Esophagus squamous epithelium (tissue), 5 donors: Measurements from ENCODE around the gene SNAPC4. TPM values are rescaled to one million over a fixed set of nuclear protein-coding genes. Genes with fewer than 3 reads are reported as not detected.

Experiments
- DNase-seq: peaks from one replicate; lab custom pipeline; 2025; lab: John Stamatoyannopoulos, UW
- H3K27ac ChIP-seq, 4 donors: fragments of 200-600 bp; sonication (generic); one replicate each; pipeline ENCODE4 v1.5.1; 2016 to 2019; ENCODE audit warnings: mild to moderate bottlenecking in 1 of 4
- H3K27me3 ChIP-seq, 4 donors: fragments of 200-600 bp; sonication (generic); 1 replicate in 3 of 4; 2 replicates in 1 of 4; pipeline versions ENCODE4 v1.5.1 to v1.6.0; 2017 to 2021; ENCODE audit warnings: antibody characterized with exemption in 1 of 4
- H3K36me3 ChIP-seq, 3 donors: fragments of 200-600 bp; sonication (generic); one replicate each; pipeline ENCODE4 v1.5.1; 2016 to 2019
- H3K4me1 ChIP-seq, 3 donors: fragments of 200-600 bp; sonication (generic); one replicate each; pipeline ENCODE4 v1.5.1; 2017 to 2019
- H3K4me3 ChIP-seq, 4 donors: fragments of 200-600 bp; sonication (generic); 1 replicate in 3 of 4; 2 replicates in 1 of 4; pipeline ENCODE4 v1.5.1; 2016 to 2019; ENCODE audit warnings: mild to moderate bottlenecking in 2 of 4, moderate library complexity in 1 of 4
- H3K9me3 ChIP-seq, 3 donors: fragments of 200-600 bp; sonication (generic); one replicate each; pipeline ENCODE4 v1.5.1; 2016 to 2019
- POLR2A ChIP-seq, 4 donors: fragments of 450-650 bp; IDR thresholded peaks; one replicate each; pipeline ENCODE4 v1.6.1; 2017; ENCODE audit warnings: antibody characterized with exemption in 4 of 4, mild to moderate bottlenecking in 4 of 4, moderate library complexity in 3 of 4
- WGBS, 2 donors: methylation state at CpG; one replicate each; pipeline ENCODE4 v1.1.5; 2018; 5-methylcytosine and 5-hydroxymethylcytosine counted together
- intact Hi-C: fragments of 100-400 bp; cut with DNase I; formaldehyde crosslinking; loops from one replicate; pipeline ENCODE4 v1.15.0; 2022
- total RNA-seq, 4 donors: library from RNA; depleted of rRNA; stranded (reverse); fragments of >200 nt; gene quantifications; one replicate each; pipeline ENCODE4 v1.1.0, GENCODE V29; 2016
- TF ChIP-seq, protein P1 (sequence below), 6 experiments: fragments of 450-650 bp in 4 of 6; fragments of 200-600 bp in 2 of 6; sonication (generic) in 2 of 6; IDR thresholded peaks; one replicate each; pipeline ENCODE4 v1.5.1; 2016 to 2019; ENCODE audit warnings: antibody characterized with exemption in 6 of 6, mild to moderate bottlenecking in 4 of 6, moderate library complexity in 4 of 6
- donor health status: DM: yes; HTN: yes; CAD: no.

The SNAPC4 gene, protein sequence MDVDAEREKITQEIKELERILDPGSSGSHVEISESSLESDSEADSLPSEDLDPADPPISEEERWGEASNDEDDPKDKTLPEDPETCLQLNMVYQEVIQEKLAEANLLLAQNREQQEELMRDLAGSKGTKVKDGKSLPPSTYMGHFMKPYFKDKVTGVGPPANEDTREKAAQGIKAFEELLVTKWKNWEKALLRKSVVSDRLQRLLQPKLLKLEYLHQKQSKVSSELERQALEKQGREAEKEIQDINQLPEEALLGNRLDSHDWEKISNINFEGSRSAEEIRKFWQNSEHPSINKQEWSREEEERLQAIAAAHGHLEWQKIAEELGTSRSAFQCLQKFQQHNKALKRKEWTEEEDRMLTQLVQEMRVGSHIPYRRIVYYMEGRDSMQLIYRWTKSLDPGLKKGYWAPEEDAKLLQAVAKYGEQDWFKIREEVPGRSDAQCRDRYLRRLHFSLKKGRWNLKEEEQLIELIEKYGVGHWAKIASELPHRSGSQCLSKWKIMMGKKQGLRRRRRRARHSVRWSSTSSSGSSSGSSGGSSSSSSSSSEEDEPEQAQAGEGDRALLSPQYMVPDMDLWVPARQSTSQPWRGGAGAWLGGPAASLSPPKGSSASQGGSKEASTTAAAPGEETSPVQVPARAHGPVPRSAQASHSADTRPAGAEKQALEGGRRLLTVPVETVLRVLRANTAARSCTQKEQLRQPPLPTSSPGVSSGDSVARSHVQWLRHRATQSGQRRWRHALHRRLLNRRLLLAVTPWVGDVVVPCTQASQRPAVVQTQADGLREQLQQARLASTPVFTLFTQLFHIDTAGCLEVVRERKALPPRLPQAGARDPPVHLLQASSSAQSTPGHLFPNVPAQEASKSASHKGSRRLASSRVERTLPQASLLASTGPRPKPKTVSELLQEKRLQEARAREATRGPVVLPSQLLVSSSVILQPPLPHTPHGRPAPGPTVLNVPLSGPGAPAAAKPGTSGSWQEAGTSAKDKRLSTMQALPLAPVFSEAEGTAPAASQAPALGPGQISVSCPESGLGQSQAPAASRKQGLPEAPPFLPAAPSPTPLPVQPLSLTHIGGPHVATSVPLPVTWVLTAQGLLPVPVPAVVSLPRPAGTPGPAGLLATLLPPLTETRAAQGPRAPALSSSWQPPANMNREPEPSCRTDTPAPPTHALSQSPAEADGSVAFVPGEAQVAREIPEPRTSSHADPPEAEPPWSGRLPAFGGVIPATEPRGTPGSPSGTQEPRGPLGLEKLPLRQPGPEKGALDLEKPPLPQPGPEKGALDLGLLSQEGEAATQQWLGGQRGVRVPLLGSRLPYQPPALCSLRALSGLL (N-terminal part only)
- 1 to 10 TPM; 2.6 to 5.1 (median 4.5) TPM for total RNA-seq

DNA sequence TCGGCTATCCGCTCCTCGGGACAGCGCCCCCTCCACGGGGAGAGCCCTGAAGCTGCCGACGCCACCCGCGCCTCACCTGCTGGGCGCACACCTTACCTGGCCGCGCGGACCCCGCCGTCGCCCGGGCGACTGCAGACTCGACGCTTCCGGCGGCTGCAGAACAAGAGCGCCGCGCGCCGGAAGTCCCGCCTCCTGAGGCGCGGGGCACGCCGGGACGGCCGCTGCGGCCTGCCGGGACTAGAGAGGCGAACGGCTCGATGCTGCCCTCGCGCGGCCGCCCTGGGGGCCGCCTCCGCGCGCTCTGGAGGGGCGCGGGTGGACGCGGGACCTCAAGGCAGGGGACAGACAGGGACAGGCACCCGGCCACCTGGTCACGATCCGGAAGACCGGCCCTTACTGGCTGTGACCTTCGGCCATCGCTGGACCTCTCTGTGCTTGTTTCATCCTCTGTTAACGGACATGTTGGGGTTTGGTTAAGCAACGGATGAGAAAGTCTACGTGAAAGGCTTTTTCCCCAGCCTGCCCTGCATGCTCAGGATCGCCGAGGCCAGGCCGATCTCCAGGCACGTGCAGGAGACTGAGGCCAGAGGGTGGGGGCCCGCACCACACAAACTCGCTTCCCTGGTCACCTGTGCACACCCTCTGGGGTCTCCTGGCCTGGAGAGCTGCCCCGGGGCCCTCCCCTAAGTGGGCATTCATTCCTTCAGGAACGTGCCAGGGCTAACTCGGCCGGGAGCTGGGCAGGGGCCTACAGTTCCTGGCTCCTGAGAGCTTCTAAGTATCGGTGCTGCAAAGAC lies at the start of gene SNAPC4:
Gene SNAPC4 (minus strand): TSS at position 133 of the 797 bp plus-strand sequence. CDS start 1,742 bp downstream, outside the sequence.
- Histone ChIP-seq H3K4me1 (peaks cover 16 to 41% (median 18%) of the 10 kb centered on the region in 3 donors), H3K9me3 (no peaks in the 10 kb centered on the region), H3K36me3 (peaks cover 2 to 67% (median 20%) of the 10 kb centered on the region in 3 donors), H3K4me3 (peak within 1 kb of the TSS; percentile 56 to 93 (median 83)), H3K27ac (peak within 1 kb of the TSS; percentile 8 to 71 (median 40)), H3K27me3 (no peaks in the 10 kb centered on the region)
- intact Hi-C loops, result no loop called here
- 8% methylated on average over 5 of the region's 71 CpGs; no CpG with 5 or more reads in 1 of the 2 donors for WGBS, 2 donors
- peak; percentile 23 for DNase-seq
- TF ChIP-seq POLR2A (IDR thresholded peaks at IDR 0.05), result peak in 1 of 4 donors; percentile 57
- TF ChIP-seq, protein P1, sequence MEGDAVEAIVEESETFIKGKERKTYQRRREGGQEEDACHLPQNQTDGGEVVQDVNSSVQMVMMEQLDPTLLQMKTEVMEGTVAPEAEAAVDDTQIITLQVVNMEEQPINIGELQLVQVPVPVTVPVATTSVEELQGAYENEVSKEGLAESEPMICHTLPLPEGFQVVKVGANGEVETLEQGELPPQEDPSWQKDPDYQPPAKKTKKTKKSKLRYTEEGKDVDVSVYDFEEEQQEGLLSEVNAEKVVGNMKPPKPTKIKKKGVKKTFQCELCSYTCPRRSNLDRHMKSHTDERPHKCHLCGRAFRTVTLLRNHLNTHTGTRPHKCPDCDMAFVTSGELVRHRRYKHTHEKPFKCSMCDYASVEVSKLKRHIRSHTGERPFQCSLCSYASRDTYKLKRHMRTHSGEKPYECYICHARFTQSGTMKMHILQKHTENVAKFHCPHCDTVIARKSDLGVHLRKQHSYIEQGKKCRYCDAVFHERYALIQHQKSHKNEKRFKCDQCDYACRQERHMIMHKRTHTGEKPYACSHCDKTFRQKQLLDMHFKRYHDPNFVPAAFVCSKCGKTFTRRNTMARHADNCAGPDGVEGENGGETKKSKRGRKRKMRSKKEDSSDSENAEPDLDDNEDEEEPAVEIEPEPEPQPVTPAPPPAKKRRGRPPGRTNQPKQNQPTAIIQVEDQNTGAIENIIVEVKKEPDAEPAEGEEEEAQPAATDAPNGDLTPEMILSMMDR (IDR thresholded peaks at IDR 0.05), result peak; percentile 89 to 99 (median 94)

DNA sequence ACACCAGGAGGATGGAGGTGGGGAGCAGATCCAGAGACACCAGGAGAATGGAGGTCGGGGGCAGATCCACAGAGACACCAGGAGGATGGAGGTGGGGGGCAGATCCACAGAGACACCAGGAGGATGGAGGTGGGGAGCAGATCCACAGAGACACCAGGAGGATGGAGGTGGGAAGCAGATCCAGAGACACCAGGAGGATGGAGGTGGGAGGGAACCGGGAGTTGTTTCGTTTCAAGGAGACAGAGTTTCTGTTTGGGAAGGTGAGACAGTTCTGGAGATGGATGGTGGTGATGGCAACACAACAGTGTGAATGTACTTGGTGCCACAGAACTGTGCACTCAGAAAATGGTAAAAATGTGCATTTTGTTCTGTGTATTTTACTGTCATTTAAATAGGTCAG lies 48.7 kb upstream of the SNAPC4 start:
- no peak for DNase-seq
- H3K36me3 ChIP-seq, result peaks cover 23 to 100% (median 62%) of the 10 kb centered on the region in 3 donors
- H3K27ac ChIP-seq, result no peak overlapping the region

DNA sequence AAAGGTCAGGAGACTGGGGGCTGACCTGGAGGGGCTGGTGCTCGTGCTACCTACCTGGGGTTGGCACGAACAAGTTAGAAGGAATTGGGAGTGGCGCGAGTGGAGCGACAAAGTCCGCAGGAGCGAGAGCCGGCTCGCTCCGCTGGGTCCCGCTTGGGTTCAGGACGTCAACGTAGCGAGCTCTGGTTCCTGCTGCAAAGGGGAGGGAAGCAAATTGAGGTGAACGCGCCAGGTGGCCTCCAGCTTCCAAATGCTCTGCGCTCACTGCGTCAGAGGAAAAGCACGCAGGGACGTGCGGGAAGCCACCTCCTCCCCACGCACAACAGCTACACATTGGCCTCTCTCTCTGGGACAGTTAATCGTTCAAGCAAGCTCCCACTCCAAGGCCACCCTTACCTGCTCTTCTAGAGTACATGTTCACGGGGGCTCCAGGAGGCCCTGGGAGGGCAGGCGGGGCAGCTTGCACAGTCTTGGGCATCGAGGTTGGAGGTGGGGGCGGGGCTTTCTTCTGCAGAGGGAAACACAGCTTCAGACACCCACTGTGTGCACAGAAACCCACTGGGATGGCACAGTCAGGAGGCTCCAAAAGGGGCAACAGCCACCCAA lies 47.3 kb upstream of the SNAPC4 start:
- no peaks in the 10 kb centered on the region for H3K4me1 ChIP-seq
- TF ChIP-seq, protein P1 (IDR thresholded peaks at IDR 0.05), result no peak
- TF ChIP-seq POLR2A (IDR thresholded peaks at IDR 0.05), result no peak
- H3K9me3 ChIP-seq, result no peaks in the 10 kb centered on the region
- intact Hi-C loops, result no loop called here
- H3K36me3 ChIP-seq, result peaks cover 22 to 100% (median 69%) of the 10 kb centered on the region in 3 donors
- no peak overlapping the region for H3K27ac ChIP-seq
- no peak for DNase-seq
- WGBS, 2 donors, result 89 to 94% methylated on average over 20 to 23 of the region's 27 CpGs
- no peak overlapping the region for H3K4me3 ChIP-seq
- H3K27me3 ChIP-seq, result no peaks in the 10 kb centered on the region

More for the DNA sequence above, 48.7 kb upstream of the SNAPC4 start:
- WGBS, 2 donors, result 84% methylated on average over 3 of the region's 3 CpGs
- intact Hi-C loops, result no loop called here
- Histone ChIP-seq H3K9me3 (no peaks in the 10 kb centered on the region), H3K4me3 (no peak overlapping the region), H3K27me3 (no peaks in the 10 kb centered on the region), H3K4me1 (no peaks in the 10 kb centered on the region)
- TF ChIP-seq, protein P1 (IDR thresholded peaks at IDR 0.05), result no peak
- no peak for TF ChIP-seq POLR2A (IDR thresholded peaks at IDR 0.05)

DNA sequence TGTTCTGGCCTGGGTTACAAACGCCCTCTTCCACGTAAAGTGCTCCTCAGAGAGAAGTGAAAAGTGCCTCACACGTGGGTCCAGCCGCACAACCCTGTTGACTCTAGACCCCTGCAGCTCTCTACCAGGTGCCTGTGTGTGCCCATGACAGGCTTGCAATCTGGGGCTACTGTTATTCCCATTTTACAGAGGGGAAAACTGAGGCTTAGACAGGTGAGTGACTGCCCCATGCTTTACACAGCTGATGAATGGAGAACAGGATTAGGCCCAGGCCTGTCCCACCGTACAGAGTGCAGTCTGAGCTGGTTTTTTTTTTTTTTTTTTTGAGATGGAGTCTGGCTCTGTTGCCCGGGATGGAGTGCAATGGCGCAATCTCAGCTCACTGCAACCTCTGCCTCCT lies 45.8 kb upstream of the SNAPC4 start:
- no peak for DNase-seq
- WGBS, 2 donors, result 88% methylated on average over 7 of the region's 7 CpGs
- intact Hi-C loops, result no loop called here

More for the DNA sequence above, 45.8 kb upstream of the SNAPC4 start:
- Histone ChIP-seq H3K4me3 (no peak overlapping the region), H3K4me1 (no peaks in the 10 kb centered on the region), H3K27me3 (no peaks in the 10 kb centered on the region), H3K36me3 (peaks cover 27 to 100% (median 66%) of the 10 kb centered on the region in 3 donors), H3K27ac (no peak overlapping the region), H3K9me3 (no peaks in the 10 kb centered on the region)
- TF ChIP-seq, protein P1 (IDR thresholded peaks at IDR 0.05), result no peak
- no peak for TF ChIP-seq POLR2A (IDR thresholded peaks at IDR 0.05)
